GM19043 (cell line): ENCODE measurements around the gene SETX.
A peak's percentile ranks its signal among the peaks of the same experiment; 100 is the strongest.

Source experiments
- ATAC-seq: cut with Tn5 transposase; IDR thresholded peaks from one replicate; pipeline ENCODE4 v1.9.1; 2021; ENCODE audit warnings: low read depth; ENCODE audit not compliant: unreplicated experiment

SETX gene

DNA sequence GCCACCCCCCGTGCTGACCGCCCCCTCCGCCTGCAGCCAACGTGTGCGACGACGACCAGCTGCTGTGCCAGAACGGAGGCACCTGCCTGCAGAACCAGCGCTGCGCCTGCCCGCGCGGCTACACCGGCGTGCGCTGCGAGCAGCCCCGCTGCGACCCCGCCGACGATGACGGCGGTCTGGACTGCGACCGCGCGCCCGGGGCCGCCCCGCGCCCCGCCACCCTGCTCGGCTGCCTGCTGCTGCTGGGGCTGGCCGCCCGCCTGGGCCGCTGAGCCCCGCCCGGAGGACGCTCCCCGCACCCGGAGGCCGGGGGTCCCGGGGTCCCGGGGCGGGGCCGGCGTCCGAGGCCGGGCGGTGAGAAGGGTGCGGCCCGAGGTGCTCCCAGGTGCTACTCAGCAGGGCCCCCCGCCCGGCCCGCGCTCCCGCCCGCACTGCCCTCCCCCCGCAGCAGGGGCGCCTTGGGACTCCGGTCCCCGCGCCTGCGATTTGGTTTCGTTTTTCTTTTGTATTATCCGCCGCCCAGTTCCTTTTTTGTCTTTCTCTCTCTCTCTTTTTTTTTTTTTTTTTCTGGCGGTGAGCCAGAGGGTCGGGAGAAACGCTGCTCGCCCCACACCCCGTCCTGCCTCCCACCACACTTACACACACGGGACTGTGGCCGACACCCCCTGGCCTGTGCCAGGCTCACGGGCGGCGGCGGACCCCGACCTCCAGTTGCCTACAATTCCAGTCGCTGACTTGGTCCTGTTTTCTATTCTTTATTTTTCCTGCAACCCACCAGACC, 112.8 kb downstream of the SETX start:
- ATAC-seq: no peak

DNA sequence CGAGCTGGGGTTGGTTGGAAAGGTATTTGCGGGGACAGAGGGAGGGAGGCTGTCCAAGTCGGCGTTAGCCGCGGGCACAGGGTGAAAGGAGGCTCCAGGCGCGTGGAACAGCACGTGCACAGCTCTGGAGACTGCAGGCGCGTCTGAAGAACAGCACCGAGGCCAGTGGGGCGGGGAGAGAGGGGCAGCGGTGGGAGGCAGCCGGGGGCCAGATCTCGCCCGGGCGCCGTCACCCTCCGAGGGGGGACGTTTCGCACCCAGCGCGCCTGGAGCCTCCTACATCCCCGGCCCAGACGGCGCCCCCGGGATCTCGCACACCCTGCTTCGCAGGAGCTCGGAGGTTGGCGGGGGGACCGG, 113.3 kb downstream of the SETX start:
- no peak for ATAC-seq

DNA sequence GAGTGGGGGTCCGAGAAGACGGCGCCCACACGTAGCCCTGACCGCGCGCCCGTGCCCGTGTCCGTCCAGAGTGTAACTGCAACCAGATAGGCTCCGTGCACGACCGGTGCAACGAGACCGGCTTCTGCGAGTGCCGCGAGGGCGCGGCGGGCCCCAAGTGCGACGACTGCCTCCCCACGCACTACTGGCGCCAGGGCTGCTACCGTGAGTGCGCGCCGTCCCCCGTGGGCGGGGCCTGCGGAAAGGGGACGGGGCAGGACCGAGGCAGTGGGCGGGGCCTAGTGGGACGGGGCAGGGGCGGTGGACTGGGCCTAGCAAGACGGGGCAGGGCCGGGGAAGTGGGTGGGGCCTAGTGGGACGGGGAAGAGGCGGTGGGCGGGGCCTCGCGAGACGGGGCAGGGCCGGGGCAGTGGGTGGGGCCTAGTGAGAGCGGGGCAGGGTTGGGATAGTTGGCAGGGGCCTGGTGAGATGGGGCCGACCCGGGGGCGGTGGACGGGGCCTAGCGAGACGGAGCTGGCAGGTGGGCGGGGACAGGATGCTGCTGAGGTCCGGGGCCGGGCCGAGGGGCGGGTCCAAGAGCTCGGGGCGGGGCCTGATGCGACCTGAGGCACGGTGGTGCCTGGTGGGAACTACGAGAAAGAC, 113.8 kb downstream of the SETX start:
- peak; percentile 77 for ATAC-seq

DNA sequence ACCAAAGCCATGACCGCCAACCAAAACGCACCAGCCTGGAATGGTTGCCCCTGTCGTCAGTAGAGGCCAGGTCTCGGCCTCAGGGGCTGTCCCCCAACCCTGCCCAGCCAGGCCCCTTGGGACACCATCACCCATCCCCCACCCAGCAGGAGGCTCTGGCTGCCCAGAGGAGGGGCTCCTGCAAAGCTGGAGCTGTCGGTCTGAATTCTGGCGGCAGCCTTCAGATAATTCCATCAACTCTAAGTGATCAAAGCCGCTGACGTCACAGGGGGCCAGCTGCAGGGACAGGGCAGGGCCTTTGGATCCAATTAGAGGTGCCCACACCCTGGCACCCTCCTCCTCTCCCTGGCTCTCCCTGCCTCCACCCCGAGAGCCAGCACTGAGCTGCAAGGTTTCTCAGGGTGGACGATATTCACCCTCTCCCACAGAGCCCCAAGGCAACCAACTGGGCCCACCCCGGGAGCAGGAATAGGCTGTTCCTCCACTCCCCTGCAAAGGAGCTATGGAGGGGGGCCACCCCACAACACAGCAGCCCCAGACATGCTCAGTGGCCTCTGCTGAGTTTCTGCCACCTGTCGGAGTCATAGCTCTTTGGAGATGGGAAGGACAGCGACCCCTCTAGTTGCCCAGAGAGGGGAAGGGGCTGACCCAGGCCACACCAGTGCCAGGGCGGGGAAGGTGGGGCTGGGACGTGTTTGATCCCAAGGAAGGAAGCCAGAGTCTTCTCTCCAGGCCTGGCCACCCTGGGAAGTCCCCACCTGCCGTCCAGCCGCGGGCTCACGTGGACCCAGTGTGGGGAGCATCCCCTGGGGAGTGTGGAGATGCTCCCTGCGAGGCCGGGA, 114.6 kb downstream of the SETX start:
- no peak for ATAC-seq

DNA sequence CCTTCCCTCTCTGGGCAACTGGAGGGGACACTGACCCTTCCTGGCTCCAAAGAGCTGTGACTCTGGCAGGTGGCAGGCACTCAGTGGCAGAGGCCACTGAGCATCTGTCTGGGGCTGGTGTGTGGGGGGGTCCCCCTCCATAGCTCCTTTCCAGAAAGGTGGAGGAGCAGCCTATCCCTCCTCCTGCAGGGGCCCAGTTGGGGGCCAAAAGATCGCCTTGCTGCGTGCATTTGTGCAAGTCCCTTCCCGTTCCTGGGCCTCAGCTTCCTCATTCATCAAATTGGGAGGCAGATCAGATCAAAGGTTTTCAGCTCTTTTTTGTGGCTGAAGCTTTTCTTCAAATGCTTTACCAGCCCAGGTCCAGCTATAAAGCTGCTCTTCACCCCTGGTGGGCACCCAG, 115.3 kb downstream of the SETX start:
- ATAC-seq: no peak

DNA sequence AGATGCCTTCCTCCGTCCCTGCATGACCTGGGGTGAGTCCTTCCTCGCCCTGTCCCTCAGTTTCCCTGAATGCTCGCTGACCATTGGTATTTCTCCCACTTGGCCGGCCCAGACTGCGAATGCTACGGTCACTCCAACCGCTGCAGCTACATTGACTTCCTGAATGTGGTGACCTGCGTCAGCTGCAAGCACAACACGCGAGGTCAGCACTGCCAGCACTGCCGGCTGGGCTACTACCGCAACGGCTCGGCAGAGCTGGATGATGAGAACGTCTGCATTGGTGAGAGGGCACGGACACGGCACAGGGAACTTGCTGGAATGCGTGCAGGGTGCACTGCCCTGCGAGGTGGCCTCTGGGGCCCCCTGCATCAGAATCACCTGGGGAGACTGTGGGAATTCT, 115.8 kb downstream of the SETX start:
- no peak for ATAC-seq

DNA sequence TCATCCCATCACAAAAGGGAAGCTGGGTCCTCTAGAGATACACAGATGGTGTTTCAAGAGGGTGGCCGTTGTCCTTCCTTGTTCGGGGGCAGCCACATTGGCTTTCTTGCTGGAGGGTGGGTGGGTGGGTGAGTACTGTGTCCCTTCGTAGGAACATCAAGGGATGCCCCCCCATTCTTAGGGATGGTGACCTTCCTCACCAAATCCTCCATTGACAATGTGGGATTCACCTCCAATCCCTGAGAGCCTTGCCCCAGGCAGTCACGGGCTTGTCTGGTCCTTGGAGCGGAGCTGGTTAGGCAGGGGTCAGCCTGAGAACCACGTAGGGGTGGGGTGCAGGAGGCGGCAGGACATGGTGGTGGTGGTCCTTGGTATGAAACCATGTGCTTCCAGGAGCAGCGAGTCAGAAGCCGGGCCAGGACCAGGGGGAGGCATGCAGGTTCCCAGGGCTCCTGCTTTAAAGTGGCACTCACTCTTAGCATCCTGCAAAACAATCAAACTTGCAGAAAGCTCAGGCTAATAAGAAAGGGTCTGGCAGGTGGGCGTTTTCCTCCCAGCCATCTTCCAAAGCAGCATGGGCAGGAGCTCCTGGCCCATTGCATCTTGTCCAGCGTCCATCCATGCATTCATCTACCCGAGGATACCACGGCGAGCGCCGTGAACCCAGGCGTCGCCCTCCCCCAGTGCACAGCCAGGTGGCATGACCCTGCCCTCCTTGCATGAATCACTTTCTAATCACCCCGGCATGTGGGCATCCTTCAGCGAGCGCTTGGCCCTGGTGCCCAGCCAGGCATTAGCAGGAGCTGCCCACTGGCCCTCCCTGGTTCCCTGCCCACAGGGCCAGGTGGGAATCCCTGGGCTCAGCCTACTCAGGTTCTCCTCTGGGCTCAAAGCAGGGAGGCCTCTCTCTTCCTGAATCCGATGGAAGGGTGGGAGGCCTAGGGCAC, 116.5 kb downstream of the SETX start:
- ATAC-seq: no peak

DNA sequence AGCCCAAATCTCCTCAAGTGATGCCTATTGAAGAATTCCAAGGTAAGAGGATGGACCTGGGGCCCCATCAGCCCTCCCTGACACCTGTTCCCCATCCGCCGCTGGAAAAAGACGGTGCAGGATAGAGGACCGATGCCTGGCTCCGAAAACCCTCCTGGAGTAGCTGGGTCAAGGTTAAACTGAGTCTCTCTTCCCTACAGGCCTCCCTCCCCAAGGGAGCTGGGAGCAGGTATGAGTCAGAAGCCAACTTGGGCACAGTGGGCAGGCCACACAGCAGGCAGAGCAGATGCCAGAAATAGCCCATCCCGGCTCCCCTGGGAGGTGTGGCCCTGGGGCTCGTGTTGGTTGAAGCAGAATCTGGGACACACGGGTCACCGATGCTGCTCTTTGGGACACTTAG, 117.3 kb downstream of the SETX start:
- ATAC-seq: no peak

DNA sequence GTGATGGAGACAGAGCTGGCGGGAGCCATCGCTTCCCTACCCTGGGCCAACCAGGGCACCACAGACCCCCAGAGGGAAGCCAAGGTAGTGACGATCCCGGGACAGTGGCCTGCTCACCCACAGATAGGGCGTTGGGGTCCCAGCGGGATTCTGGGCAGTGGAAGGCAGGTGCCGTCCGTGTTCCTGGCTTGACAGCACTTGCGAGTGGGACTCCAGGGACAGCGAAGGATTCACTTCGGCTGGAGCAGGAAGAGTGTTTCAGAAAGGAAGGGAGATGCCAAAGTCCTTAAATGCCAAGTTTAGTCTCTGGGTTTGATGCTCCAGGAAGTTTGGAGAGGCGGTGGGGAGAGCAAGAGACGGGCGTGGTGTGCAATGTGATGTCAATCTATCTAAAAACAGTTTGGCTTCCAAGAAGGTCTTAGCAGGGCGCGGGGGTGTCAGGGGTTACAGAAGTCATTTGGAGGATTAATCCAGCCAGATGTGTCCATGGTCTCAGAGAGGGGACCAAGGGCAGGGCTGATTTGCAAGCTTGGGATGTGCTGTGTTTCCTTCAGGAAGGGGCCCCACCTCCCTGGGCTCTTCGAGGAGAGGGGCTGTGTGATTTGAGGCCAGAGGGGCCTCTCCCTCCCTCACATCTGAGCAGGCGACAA, 118.0 kb downstream of the SETX start:
- ATAC-seq: no peak

DNA sequence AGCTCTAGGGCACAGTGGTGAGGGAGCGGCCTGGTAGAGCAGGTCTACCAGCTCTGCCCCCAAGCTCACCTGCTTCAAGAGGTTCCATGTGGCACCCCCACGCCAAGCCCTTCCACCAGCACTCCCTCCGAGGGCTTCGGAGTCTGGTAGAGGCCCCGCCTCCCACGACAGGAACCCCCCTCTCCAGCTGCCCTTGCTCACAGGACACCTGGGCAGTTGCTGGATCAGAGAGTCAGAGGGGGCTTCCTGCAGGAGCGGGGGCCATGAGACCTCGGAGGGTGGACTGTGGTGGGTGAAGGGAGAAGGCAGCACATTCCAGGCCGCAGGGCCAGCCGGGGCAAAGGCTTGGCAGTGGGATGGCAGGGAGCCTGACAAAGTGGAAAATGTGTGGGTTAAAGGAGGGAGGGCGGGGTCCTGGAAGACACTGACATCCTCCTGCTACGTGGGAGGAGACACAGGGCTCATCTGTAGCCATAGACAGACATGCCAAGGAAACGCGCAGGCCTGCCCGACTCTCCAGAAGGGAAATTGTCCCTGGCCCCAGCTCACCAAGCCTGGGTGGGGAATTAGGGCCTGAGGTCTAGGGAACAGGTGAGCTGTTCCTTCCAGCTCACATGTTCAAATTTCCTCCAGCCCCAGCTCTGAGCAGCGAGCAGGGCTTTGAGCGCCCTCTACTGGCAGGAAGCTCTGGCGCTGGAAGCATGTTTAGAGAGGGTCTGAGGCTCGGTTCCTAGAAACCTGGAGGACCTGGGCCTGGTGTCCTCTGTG, 118.7 kb downstream of the SETX start:
- ATAC-seq: no peak

DNA sequence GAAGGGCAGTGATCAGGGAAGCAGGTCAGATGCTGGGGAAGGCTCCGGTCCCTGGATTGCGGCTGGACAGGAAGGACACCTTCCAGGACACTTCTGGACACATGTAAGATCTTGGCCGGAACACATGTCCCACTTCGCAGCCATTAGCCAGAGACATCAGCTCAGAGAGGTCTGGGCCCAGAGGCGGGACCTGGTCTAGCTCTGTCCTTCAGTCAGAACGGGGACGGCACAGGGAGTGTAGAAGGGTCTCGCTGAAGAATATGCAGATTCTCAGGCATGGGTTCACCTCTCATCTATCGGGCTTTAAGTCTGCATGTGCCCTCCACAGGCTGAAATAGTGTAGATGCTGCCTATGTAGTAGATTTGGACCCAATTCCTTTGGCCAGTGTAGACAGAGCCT, 119.7 kb downstream of the SETX start:
- no peak for ATAC-seq

DNA sequence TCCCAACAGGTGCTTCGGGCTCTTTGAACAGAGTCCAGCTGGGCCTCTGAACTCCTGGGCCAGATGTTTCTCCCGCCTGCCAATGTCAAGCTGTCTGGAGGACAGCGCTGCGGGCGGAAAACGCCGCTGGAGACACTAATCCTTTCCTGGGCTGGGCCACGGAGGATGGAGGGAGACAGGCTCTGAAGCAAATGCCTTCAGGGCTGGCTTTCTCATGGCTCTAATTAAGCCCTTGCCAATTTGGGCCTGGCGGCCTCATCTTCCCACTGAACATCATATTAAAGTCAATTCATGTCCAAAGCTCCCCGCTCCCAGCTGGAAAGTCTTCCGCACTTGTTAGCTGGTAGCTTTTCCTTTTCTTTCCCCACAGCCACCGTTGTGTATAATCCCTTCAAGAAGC, 120.3 kb downstream of the SETX start:
- no peak for ATAC-seq

DNA sequence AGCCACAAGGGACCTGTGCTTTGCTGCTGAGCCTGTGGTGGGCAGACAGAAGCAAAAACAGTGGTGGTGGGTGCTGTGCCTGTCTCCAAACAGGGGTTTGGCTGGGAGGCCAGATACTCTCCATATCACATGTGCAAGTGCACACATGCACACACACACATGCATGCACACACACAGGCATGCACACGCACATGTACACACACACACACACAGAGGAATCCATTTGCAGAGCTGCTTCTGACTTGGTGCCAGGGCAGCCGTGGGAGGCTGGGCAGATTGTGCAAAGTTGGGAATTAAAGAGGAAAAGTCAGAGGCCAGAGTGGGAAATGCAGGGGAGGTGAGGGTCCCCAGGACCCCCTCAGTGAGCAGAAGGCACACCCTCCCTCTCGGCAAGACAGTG, 121.6 kb downstream of the SETX start:
- ATAC-seq: no peak

DNA sequence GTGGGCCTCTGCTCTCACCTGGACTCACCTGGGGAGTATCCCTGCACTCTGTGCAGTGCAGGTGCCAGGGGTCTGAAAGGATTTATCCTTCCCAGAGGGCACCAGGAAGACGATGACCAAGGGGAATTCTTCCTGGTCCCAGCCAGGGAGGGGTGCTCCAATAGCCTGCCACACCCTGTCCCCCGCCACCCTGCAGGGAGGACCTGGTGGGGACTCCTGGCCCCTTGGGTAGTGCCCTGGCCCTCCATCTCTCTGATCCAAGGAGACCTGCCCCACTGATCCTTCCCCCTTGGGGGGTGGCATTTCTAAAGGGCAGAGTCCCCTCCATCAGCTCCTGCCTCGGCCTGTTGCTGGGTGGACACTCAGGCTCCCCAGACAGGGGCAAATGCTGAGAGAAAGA, 122.3 kb downstream of the SETX start:
- no peak for ATAC-seq

DNA sequence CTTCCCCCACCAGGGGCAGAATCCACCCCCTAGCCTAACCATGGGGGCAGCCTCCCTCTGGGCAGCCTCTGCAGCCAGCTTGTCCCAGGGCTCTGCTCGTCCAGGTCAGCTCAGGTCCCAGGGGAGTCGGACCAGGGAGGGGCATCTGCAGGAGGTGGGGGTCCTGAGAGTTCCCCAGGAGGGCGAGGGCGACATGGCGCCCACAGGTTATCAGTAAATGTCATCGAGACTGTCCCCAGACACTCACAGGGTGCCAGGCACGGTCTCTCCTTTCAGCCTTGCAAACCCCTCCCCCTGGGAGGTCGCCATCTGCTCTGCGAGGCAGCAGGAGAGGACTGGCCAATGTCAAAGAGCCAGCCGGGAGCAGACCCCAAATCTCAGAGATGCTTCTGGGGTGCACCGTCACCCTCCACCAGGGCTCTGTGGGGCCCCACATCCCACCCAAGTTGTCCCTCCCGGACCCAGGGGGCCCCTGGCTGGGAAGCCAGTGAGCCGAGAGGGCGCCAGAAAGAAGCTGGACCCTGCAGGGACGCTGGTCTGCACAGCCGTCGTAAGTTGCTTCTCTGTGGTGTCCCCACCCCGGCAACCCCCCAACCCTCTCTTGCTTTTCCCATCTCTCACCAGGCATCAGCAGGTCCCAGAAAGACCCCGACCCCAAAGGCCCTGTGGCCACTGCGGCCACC, 123.6 kb downstream of the SETX start:
- ATAC-seq: no peak

DNA sequence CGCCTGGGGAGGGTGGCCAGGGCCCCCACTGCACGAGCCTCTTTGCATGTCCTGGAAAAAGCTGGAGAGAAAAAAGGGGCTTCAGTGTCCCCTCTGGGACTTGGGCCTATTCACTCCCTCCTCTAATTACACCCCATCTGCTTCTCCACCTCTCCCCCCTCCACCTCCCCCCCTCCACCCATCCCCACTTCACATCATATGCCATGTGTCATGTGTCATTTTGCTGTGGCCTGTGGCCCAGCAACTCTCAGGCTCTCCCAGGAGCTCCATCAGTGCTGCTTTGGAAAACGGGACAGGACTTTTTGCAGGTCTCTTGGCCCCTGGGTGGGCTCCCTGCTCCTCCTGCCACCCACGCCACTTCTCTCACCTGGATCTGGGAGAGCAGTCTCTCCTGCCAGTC, 124.2 kb downstream of the SETX start:
- no peak for ATAC-seq

DNA sequence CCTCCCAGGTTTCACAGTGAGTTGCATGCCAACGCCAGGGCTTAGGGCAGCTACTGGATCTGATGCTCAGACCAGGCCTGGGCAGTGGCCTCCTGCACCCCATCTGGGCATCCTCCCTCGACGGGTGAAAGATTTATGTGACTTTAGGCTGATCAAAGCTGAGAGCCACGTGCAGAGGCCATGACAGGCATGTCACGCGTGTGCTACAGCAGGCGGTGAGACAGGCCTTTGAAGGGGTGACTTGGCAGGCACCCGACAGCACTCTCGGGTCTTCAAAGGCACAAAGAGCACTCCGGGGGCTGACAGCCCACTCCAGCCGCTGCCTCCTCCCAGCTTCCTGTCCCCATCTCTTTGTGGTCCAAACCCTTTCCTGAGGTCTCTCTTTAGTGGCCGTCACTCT, 126.7 kb downstream of the SETX start:
- no peak for ATAC-seq

DNA sequence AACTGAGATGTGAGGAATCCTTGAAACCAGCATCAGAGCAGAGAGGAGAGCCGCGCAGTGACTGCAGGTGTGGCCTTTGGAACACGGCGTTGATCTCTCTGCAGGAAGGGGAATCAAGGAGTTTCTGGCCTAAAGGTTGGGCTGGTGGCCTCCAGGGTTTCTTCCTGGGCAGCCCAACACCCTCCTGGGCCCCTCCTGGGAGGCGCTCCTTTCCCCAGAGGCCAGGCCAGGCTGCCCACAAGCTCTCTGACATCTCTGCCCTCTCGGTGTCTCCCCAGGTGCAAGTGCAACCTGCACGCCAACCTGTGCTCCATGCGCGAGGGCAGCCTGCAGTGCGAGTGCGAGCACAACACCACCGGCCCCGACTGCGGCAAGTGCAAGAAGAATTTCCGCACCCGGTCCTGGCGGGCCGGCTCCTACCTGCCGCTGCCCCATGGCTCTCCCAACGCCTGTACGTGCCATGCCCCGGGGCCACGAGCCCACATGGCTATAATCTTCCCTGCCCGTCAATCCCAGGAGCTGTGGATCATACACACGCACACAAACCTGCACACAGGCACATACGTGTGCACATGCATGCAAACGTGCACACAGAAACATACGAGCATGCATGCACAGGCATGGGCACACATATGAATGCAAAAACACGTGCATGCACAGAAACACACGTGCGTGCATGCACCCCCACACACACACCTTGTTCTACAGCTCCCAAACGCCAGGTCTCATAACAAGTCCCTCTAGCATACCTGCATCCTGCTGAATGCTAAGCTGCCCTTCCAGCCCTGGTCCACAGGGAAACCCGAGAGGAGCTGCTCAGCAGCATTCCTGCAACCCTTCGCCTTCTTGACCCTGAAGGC, 128.0 kb downstream of the SETX start:
- no peak for ATAC-seq
